HG03060 (cell line): ENCODE results near the gene VAX1.
"Not testable (repeated sequence)": the region's sequence is repeated elsewhere in the genome, so short reads cannot be mapped to it uniquely, and the experiment has no call there.

ENCODE experiments used
- ATAC-seq: cut with Tn5 transposase; IDR thresholded peaks from one replicate; pipeline ENCODE4 v1.9.1; 2021; ENCODE audit warnings: low read depth, moderate number of reproducible peaks; ENCODE audit not compliant: unreplicated experiment

Gene VAX1

DNA sequence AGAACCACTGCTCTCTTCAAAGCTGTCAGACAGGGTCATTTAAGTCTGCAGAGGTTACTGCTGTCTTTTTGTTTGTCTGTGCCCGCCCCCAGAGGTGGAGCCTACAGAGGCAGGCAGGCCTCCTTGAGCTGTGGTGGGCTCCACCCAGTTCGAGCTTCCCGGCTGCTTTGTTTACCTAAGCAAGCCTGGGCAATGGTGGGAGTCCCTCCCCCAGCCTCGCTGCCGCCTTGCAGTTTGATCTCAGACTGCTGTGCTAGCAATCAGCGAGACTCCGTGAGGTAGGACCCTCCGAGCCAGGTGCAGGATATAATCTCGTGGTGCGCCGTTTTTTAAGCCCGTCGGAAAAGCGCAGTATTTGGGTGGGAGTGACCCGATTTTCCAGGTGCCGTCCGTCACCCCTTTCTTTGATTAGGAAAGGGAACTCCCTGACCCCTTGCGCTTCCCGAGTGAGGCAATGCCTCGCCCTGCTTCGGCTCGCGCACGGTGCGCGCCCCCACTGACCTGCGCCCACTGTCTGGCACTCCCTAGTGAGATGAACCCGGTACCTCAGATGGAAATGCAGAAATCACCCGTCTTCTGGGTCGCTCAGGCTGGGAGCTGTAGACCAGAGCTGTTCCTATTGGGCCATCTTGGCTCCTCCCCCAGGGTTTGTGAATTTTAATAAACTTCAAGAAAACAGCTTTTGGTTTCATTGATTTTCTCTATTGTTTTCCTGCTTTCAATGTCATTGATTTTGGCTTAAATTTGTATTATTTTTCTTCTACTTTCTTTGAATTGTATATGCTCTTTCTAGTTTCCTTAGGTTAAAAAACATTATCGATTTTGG, 53.4 kb downstream of the VAX1 start:
- ATAC-seq: not testable (repeated sequence)
